Psoas muscle (tissue), 8 donors: ENCODE results near the gene ZNF98. TPM values are rescaled to one million over a fixed set of nuclear protein-coding genes. Genes with fewer than 3 reads are reported as not detected.

ENCODE experiments used
- ATAC-seq, 4 donors: fragments of 200-7000 bp; cut with Tn5 transposase; one replicate each; pipeline ENCODE4 v1.9.1; 2020; ENCODE audit warnings: moderate library complexity in 3 of 4, mild to moderate bottlenecking in 2 of 4
- DNase-seq, 2 donors: peaks; one replicate each; pipeline ENCODE4 v3.0.0-alpha.2; 2020
- H3K27ac ChIP-seq: fragments of 200-600 bp; one replicate; pipeline ENCODE4 v1.8.0; 2022
- H3K27me3 ChIP-seq, 3 donors: fragments of 200-600 bp in 1 of 3; one replicate each; pipeline versions ENCODE4 v1.6.1 to v1.8.0; 2013 to 2022; ENCODE audit warnings: low read length in 2 of 3, mild to moderate bottlenecking in 2 of 3, moderate library complexity in 1 of 3; ENCODE audit not compliant: insufficient read depth in 3 of 3
- H3K36me3 ChIP-seq, 2 donors: fragments of 200-600 bp in 1 of 2; one replicate each; pipeline versions ENCODE4 v1.6.1 to v1.8.0; 2013 to 2022; ENCODE audit warnings: low read depth in 1 of 2, mild to moderate bottlenecking in 1 of 2, moderate library complexity in 1 of 2; ENCODE audit not compliant: insufficient read depth in 1 of 2
- H3K4me1 ChIP-seq: fragments of 200-600 bp; one replicate; pipeline ENCODE4 v1.8.0; 2022
- H3K4me3 ChIP-seq: fragments of 200-600 bp; one replicate; pipeline ENCODE4 v1.8.0; 2022; ENCODE audit warnings: mild to moderate bottlenecking
- H3K9me3 ChIP-seq: fragments of 200-600 bp; one replicate; pipeline ENCODE4 v1.8.0; 2022
- CTCF ChIP-seq: fragments of 200-600 bp; IDR thresholded peaks from one replicate; pipeline ENCODE4 v1.8.0; 2022; ENCODE audit warnings: antibody characterized with exemption
- WGBS, 3 donors: extraction: QIAGEN DNeasy Blood & Tissue Kit; methylation state at CpG; one replicate each; pipeline versions ENCODE4 v1.1.6 to v1.1.7; 2013; 5-methylcytosine and 5-hydroxymethylcytosine counted together
- intact Hi-C, 2 donors: fragments of 100-400 bp; cut with DNase I; formaldehyde crosslinking; loops; one replicate each; pipeline versions ENCODE4 v1.11.0 to v1.14.2; 2022
- polyA plus RNA-seq, 3 donors: library from polyadenylated mRNA; stranded (reverse); fragments of 200-250 nt; gene quantifications; one replicate each; pipeline ENCODE4 v1.2.3, GENCODE V29; 2013
- total RNA-seq, 4 donors: library from RNA; stranded (reverse); fragmentation: NEBNext Ultra II Directional in 2 of 4; extraction: Animal tissue kit (Norgen Biotek cat#: 25700) in 2 of 4; gene quantifications; one replicate each; pipeline versions ENCODE4 v1.2.1 to v1.2.4, GENCODE V29; 2021 to 2023
- donor health status: healthy with polysubstance abuse.
- donor health status: DM: no; HTN: no; CAD: no; lungs with moderate emphysema.
- donor health status: Bipolar disorder and iron deficiency.
- donor health status: healthy.
- donor health status: DM: yes; HTN: yes; CAD: no.
- donor health status: DM: no; HTN: no; CAD: no.
- donor health status: DM: no; HTN: no; CAD: no.
- donor health status: DM: yes; HTN: yes; CAD: no.

The ZNF98 gene
- total and polyA plus RNA-seq, 7 donors, result 0.03 to 0.36 (median 0.04) TPM; not detected in 4

- ATAC-seq, result no peak
These were observed 5.4 kb upstream of the ZNF98 start for GRCh38 chr19:22427547-22427946.

GRCh38 chr19:22426901-22427300, 4.8 kb upstream of the ZNF98 start:
- TF ChIP-seq CTCF, result no peak
- H3K27ac ChIP-seq, result no peak overlapping the region
- no peaks in the 10 kb centered on the region for H3K36me3 ChIP-seq
- H3K9me3 ChIP-seq, result no peaks in the 10 kb centered on the region
- ATAC-seq (no peak), DNase-seq (no peak)
- WGBS, 3 donors, result 50 to 53% (median 52%) methylated on average over 8 of the region's 8 CpGs
- intact Hi-C loops, result no loop called here
- peaks cover 0 to 15% (median 4%) of the 10 kb centered on the region in 3 donors for H3K27me3 ChIP-seq
- H3K4me1 ChIP-seq, result no peaks in the 10 kb centered on the region
- H3K4me3 ChIP-seq, result no peak overlapping the region

More at GRCh38 chr19:22427547-22427946, 5.4 kb upstream of the ZNF98 start:
- intact Hi-C loops, result no loop called here
- Histone ChIP-seq H3K4me3 (no peak overlapping the region), H3K27ac (no peak overlapping the region), H3K36me3 (no peaks in the 10 kb centered on the region), H3K4me1 (no peaks in the 10 kb centered on the region), H3K27me3 (peaks cover 0 to 15% (median 4%) of the 10 kb centered on the region in 3 donors), H3K9me3 (no peaks in the 10 kb centered on the region)
- WGBS, 3 donors, result 1 to 3% (median 2%) methylated on average over 13 to 19 of the region's 19 CpGs
- TF ChIP-seq CTCF, result no peak
- DNase-seq, result no peak

- DNase-seq (no peak), ATAC-seq (no peak)
- WGBS, 3 donors, result 0 to 3% (median 2%) methylated on average over 20 of the region's 20 CpGs
- Histone ChIP-seq H3K27ac (no peak overlapping the region), H3K4me1 (no peaks in the 10 kb centered on the region), H3K36me3 (no peaks in the 10 kb centered on the region), H3K4me3 (no peak overlapping the region), H3K9me3 (no peaks in the 10 kb centered on the region), H3K27me3 (peaks cover 0 to 4% (median 0%) of the 10 kb centered on the region in 3 donors)
- no peak for TF ChIP-seq CTCF
- intact Hi-C loops, result no loop called here
These were observed 349 bp downstream of the ZNF98 start for GRCh38 chr19:22421797-22422196.

- Histone ChIP-seq H3K9me3 (no peaks in the 10 kb centered on the region), H3K4me3 (no peak overlapping the region), H3K36me3 (no peaks in the 10 kb centered on the region), H3K4me1 (no peaks in the 10 kb centered on the region), H3K27ac (no peak overlapping the region), H3K27me3 (no peaks in the 10 kb centered on the region)
- no peak for TF ChIP-seq CTCF
- 52 to 67% (median 53%) methylated on average over 2 of the region's 2 CpGs for WGBS, 3 donors
- intact Hi-C loops, result no loop called here
- ATAC-seq, result no peak
- DNase-seq, result no peak
These were observed 67.5 kb downstream of the ZNF98 start for GRCh38 chr19:22354665-22355064.

Other genes with a start within 250 kb of the ZNF98 start
- gene ZNF676, start 225.4 kb downstream of the ZNF98 start, total RNA-seq, result under 1 TPM; 0.21 to 0.68 (median 0.34) TPM
- under 1 TPM; 0.03 to 0.17 (median 0.12) TPM for gene ZNF676, start 225.4 kb downstream of the ZNF98 start, polyA plus RNA-seq
- gene ZNF729, start 135.9 kb downstream of the ZNF98 start, total RNA-seq, result not detected
- gene ZNF729, start 135.9 kb downstream of the ZNF98 start, polyA plus RNA-seq, result not detected
- gene ZNF492, start 212.0 kb upstream of the ZNF98 start, total RNA-seq, result under 1 TPM in 1 of 4 donors, not detected in 3; 0.07 TPM
- under 1 TPM in 2 of 3 donors, not detected in 1; 0.01 to 0.03 TPM for gene ZNF492, start 212.0 kb upstream of the ZNF98 start, polyA plus RNA-seq